GM12872 (cell line): ENCODE data around the gene ADAMTS19.

Experiments
- CTCF ChIP-seq: IDR thresholded peaks from 3 replicates; pipeline ENCODE4 v1.5.1; 2011; ENCODE audit warnings: low read depth, mild to moderate bottlenecking, low read length, moderate library complexity; ENCODE audit not compliant: insufficient read depth

The ADAMTS19 gene

DNA sequence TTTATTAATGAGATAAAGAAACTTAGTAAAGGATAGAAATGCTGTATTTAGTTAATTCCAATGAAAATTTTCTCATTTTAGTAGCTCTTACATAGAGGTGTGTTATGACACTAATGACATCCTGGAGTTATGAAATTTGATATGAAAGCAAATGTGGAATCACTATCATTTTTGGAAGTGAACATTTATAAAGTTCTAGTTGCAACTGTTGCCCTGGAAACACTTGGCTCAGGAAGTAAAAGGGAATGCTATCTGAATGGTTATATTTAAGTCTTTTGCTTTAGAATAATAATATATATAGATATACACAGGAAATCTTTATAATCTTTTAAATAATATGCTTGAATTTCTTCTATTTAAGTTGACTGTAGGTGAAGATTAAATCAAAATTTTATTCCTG is 16.7 kb downstream of the ADAMTS19 start:
- no peak for TF ChIP-seq CTCF

DNA sequence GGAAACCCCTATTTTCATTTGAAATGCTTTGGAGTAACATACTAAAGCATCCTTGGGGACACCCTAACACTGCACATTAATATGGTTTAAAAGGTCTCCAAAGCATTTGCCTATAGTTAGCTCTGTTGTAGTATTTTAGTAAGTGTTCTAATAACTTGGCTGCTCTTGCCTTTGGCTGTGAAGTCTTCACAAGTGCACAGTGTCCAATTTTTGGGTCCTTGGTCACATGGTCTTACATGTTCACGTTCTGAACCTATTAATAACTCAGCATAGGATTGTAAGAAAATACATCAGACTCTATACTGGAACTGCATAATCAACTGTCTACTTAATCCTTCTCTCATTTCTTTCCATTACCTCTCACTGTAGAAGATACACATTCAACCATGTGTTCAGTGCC is 17.4 kb downstream of the ADAMTS19 start:
- no peak for TF ChIP-seq CTCF

DNA sequence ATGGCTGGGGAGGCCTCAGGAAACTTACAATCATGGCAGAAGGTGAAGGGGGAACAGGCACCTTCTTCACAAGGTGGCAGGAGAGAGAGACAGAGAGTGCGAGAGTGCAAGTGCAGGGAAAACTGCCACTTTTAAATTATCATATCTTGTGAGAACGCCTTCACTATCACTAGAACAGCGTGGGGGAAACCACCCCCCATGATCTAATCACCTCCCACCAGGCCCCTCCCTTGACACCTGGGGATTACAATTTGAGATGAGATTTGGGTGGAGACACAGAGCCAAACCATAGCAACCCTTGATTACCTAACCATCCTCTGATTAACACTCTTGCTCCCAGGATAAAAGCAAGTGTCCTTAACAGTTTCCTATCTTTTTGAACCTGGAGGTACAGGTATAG is 21.1 kb downstream of the ADAMTS19 start:
- TF ChIP-seq CTCF: no peak

DNA sequence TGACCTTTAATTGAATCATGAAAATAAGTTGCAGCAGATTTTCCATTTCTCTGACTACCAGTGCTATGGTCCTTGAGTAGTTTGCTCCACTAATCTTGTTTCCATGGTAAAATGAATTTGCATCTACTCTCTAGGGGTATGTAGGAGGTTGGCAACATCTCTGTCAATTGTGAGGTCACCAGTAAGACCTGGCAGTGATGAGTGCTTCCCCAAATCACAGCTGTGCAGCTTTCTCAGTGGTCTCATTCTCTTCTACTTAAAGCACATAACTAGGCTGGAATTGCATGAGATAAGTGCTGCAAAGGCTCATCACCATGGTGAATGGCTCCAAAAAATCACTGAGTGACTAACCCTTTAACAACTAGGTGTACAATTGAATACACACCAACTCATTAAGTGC is 36.3 kb downstream of the ADAMTS19 start:
- TF ChIP-seq CTCF: no peak

GRCh38 chr5:129496864-129497595 is 36.9 kb downstream of the ADAMTS19 start:
- no peak for TF ChIP-seq CTCF

GRCh38 chr5:129499208-129499852 is 39.2 kb downstream of the ADAMTS19 start:
- TF ChIP-seq CTCF: no peak

GRCh38 chr5:129500101-129500500 is 40.0 kb downstream of the ADAMTS19 start:
- no peak for TF ChIP-seq CTCF
